Measurements from ENCODE around the gene FAM161B. TPM values are rescaled to one million over a fixed set of nuclear protein-coding genes. Genes with fewer than 3 reads are reported as not detected.
"Not testable (repeated sequence)": the region's sequence is repeated elsewhere in the genome, so short reads cannot be mapped to it uniquely, and the experiment has no call there.

The FAM161B gene
- polyA plus RNA-seq, 1 of the 3 experiments (the other 2 are of a cell fraction) = 1.4 TPM

DNA sequence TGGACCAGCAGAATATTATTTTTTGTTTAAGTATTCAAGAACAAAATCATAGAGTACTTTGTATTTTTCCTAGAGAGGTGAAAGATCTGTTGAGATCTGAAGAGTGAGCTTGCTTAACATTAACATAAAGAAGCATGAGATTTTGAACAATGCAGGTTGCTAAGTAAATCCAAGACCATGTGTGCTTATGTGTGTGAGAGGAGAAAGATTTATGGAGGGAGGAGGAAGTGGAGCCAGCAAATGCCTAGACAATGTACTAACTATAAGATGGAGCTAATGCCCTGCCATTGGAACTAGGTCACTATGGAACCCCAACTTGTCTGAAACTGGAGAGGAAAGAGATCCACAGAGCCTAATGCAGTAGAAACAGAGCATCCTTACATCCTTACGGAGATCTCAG, 13.3 kb downstream of the FAM161B start:
- H3F3A ChIP-seq (replicated peaks; ENCODE audit: insufficient read depth) = peaks cover 11% of the 10 kb centered on the region
- H4K20me1 ChIP-seq (ENCODE audit: insufficient read depth) = no peaks in the 10 kb centered on the region
- H3K9me2 ChIP-seq = no peaks in the 10 kb centered on the region
- H3K79me2 ChIP-seq (ENCODE audit: insufficient read depth) = no peaks in the 10 kb centered on the region
- no peaks in the 10 kb centered on the region; a peak in 1 of 4 replicates for H3K4me1 ChIP-seq (ENCODE audit: control insufficient read depth in 1 of 2, insufficient read depth in 2 of 2, low read depth in 1 of 2, low read length in 1 of 2)
- ChIA-PET POLR2A (no interaction called here), CTCF (interaction anchor here (0.6 to 2.1 kb wide), 5 partner anchors 11 to 103 kb away, joined by 3 to 7 read pairs (median 6); partner anchors contain the start of genes COQ6 and FAM161B)
- 100% methylated on average over 1 of the region's 1 CpG for WGBS (ENCODE audit: low lambda C conversion rate)
- H2AFZ ChIP-seq (ENCODE audit: low read depth) = no peak overlapping the region
- no peak overlapping the region for H3K4me2 ChIP-seq
- H3K36me3 ChIP-seq (replicated peaks in 1 of 2; ENCODE audit: control insufficient read depth in 1 of 2, insufficient read depth in 2 of 2, low read length in 1 of 2) = peaks cover 31 to 50% of the 10 kb centered on the region in 2 experiments
- H3K9ac ChIP-seq = no peak overlapping the region
- no peaks in the 10 kb centered on the region for H3K9me3 ChIP-seq
- H3K4me3 ChIP-seq (ENCODE audit: low read depth in 2 of 2, low read length in 1 of 2) = no peak overlapping the region
- no peak for TF ChIP-seq SMC3 (IDR thresholded peaks at IDR 0.05; ENCODE audit: low read depth, low read length)
- no peak for DNase-seq
- no peaks in the 10 kb centered on the region for H3K27me3 ChIP-seq (ENCODE audit: insufficient read depth)
- H3K27ac ChIP-seq (ENCODE audit: low read depth in 2 of 2, low read length in 1 of 2) = no peak overlapping the region

DNA sequence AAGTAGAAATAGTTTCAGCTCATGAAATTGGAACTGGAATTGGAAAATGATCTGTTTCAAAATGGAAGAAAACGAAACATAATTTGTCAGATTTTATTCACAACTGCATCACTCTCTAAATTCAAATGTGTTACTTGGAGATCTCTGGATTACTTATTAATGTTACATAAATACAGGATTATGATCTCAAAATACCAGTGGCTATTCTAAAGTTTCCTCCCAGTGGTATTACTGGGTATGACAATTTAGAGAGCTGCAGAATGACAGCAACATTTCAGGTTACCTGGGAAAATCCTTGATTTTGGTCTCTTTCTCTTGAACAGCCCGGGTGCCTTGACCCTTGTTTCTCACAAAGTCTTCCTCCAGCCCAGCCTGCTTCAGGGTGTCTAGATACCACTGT, 14.2 kb downstream of the FAM161B start:
- peaks cover 38 to 57% of the 10 kb centered on the region in 2 experiments for H3K36me3 ChIP-seq (replicated peaks in 1 of 2; ENCODE audit: control insufficient read depth in 1 of 2, insufficient read depth in 2 of 2, low read length in 1 of 2)
- TF ChIP-seq, protein P1, sequence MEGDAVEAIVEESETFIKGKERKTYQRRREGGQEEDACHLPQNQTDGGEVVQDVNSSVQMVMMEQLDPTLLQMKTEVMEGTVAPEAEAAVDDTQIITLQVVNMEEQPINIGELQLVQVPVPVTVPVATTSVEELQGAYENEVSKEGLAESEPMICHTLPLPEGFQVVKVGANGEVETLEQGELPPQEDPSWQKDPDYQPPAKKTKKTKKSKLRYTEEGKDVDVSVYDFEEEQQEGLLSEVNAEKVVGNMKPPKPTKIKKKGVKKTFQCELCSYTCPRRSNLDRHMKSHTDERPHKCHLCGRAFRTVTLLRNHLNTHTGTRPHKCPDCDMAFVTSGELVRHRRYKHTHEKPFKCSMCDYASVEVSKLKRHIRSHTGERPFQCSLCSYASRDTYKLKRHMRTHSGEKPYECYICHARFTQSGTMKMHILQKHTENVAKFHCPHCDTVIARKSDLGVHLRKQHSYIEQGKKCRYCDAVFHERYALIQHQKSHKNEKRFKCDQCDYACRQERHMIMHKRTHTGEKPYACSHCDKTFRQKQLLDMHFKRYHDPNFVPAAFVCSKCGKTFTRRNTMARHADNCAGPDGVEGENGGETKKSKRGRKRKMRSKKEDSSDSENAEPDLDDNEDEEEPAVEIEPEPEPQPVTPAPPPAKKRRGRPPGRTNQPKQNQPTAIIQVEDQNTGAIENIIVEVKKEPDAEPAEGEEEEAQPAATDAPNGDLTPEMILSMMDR (IDR thresholded peaks at IDR 0.05) = peak; percentile 46
- no peak for TF ChIP-seq POLR2AphosphoS5 (IDR thresholded peaks at IDR 0.05; ENCODE audit: low read depth, low read length)
- TF ChIP-seq RAD21 (IDR thresholded peaks at IDR 0.05; ENCODE audit: low read length) = 0 out of 2 replicates have a peak, but pooled peaks have one; percentile 17
- no peak overlapping the region for H3K9ac ChIP-seq
- no peaks in the 10 kb centered on the region for H3K9me2 ChIP-seq
- no peak overlapping the region for H3K4me2 ChIP-seq
- no peaks in the 10 kb centered on the region for H3K9me3 ChIP-seq
- no peak overlapping the region for H3K4me3 ChIP-seq (ENCODE audit: low read depth in 2 of 2, low read length in 1 of 2)
- WGBS (ENCODE audit: low lambda C conversion rate) = 71% methylated on average over 2 of the region's 2 CpGs
- H3K4me1 ChIP-seq (ENCODE audit: control insufficient read depth in 1 of 2, insufficient read depth in 2 of 2, low read depth in 1 of 2, low read length in 1 of 2) = no peaks in the 10 kb centered on the region; a peak in 1 of 4 replicates
- no peak overlapping the region for H2AFZ ChIP-seq (ENCODE audit: low read depth)
- H4K20me1 ChIP-seq (ENCODE audit: insufficient read depth) = no peaks in the 10 kb centered on the region
- H3F3A ChIP-seq (replicated peaks; ENCODE audit: insufficient read depth) = peaks cover 11% of the 10 kb centered on the region
- no peak overlapping the region for H3K27ac ChIP-seq (ENCODE audit: low read depth in 2 of 2, low read length in 1 of 2)
- POLR2A ChIA-PET = no interaction called here
- CTCF ChIA-PET = interaction anchor here (0.6 to 2.1 kb wide), 7 partner anchors 12 to 218 kb away, joined by 3 to 7 read pairs (median 4); partner anchors contain the start of genes COQ6 and FAM161B
- DNase-seq = peak; percentile 51
- H3K79me2 ChIP-seq (ENCODE audit: insufficient read depth) = no peaks in the 10 kb centered on the region
- H3K27me3 ChIP-seq (ENCODE audit: insufficient read depth) = no peaks in the 10 kb centered on the region

DNA sequence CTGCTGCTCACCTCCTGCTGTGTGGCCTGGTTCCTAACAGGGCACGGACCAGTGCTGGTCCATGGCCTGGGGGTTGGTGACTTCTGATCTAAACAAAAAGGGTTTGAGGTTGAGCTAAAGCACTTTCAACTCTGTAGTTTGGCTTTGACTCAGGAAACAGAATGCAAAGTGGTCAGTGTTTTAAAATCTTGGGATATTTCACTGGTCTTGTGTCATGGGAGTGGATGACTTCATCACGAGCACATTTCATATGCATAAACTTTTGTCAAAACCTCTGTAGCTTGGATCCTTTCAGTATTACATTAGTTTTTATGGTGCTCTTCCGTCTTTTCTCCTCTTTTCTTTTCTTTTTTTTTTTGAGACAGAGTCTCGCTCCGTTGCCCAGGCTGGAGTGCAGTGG, 25.6 kb downstream of the FAM161B start:
- Histone ChIP-seq H3K9me3 (no peaks in the 10 kb centered on the region), H3K4me1 (ENCODE audit: control insufficient read depth in 1 of 2, insufficient read depth in 2 of 2, low read depth in 1 of 2, low read length in 1 of 2) (no peaks in the 10 kb centered on the region), H3K9me2 (no peaks in the 10 kb centered on the region), H3K79me2 (ENCODE audit: insufficient read depth) (peaks cover 11% of the 10 kb centered on the region; the same call in 1 of the 2 replicates), H3F3A (replicated peaks; ENCODE audit: insufficient read depth) (peaks cover 4% of the 10 kb centered on the region), H3K4me2 (no peak overlapping the region), H2AFZ (ENCODE audit: low read depth) (no peak overlapping the region), H4K20me1 (ENCODE audit: insufficient read depth) (no peaks in the 10 kb centered on the region), H3K36me3 (replicated peaks in 1 of 2; ENCODE audit: control insufficient read depth in 1 of 2, insufficient read depth in 2 of 2, low read length in 1 of 2) (peaks cover 66 to 73% of the 10 kb centered on the region in 2 experiments), H3K4me3 (ENCODE audit: low read depth in 2 of 2, low read length in 1 of 2) (no peak overlapping the region), H3K27ac (ENCODE audit: low read depth in 2 of 2, low read length in 1 of 2) (no peak overlapping the region), H3K9ac (no peak overlapping the region), H3K27me3 (ENCODE audit: insufficient read depth) (no peaks in the 10 kb centered on the region)
- WGBS (ENCODE audit: low lambda C conversion rate) = 97% methylated on average over 5 of the region's 5 CpGs
- CTCF ChIA-PET = no interaction called here
- TF ChIP-seq YY1 (IDR thresholded peaks at IDR 0.05; ENCODE audit: low read depth) (no peak), NFIC (IDR thresholded peaks at IDR 0.05; ENCODE audit: borderline replicate concordance) (no peak), TEAD4 (IDR thresholded peaks at IDR 0.05; ENCODE audit: borderline replicate concordance, insufficient read depth) (no peak), FOSL2 (IDR thresholded peaks at IDR 0.05; ENCODE audit: borderline replicate concordance, low read depth) (no peak)
- POLR2A ChIA-PET = no interaction called here
- no peak for DNase-seq

DNA sequence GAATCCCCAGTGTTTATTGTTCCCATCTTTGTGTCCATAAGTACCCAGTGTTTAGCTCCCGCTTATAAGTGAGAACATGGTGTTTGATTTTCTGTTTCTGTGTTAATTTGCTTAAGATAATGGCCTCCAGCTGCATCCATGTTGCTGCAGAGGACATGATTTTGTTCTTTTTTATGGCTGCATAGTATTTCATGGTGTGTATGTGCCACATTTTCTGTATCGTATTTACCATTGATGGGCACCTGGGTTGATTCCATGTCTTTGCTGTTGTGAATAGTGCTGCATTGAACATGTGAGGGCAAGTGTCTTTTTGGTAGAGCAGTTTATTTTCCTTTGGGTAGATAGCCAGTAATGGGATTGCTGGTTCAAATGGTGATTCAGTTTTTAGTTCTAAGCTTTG, 30.4 kb downstream of the FAM161B start:
- POLR2A ChIA-PET; H3K9me3 ChIP-seq; H3K4me2 ChIP-seq; H3K4me1 ChIP-seq (ENCODE audit: control insufficient read depth in 1 of 2, insufficient read depth in 2 of 2, low read depth in 1 of 2, low read length in 1 of 2); H3K4me3 ChIP-seq (ENCODE audit: low read depth in 2 of 2, low read length in 1 of 2); H3K9me2 ChIP-seq; DNase-seq; H3F3A ChIP-seq (replicated peaks; ENCODE audit: insufficient read depth); H2AFZ ChIP-seq (ENCODE audit: low read depth); H3K27ac ChIP-seq (ENCODE audit: low read depth in 2 of 2, low read length in 1 of 2); H3K27me3 ChIP-seq (ENCODE audit: insufficient read depth); H4K20me1 ChIP-seq (ENCODE audit: insufficient read depth); H3K9ac ChIP-seq: not testable (repeated sequence)
- 92% methylated on average over 2 of the region's 2 CpGs for WGBS (ENCODE audit: low lambda C conversion rate)
- Histone ChIP-seq H3K79me2 (ENCODE audit: insufficient read depth) (peaks cover 42% of the 10 kb centered on the region), H3K36me3 (replicated peaks in 1 of 2; ENCODE audit: control insufficient read depth in 1 of 2, insufficient read depth in 2 of 2, low read length in 1 of 2) (peaks cover 49 to 77% of the 10 kb centered on the region in 2 experiments)
- CTCF ChIA-PET = interaction anchor here (0.7 kb wide), 1 partner anchor 85 kb away, joined by 3 read pairs; no protein-coding TSS in a partner anchor

Data from SK-N-SH (cell line).